Thyroid gland (tissue), 4 donors: ENCODE results near the gene KIRREL1.

Experiments
- CTCF ChIP-seq, 6 experiments: fragments of 200-600 bp in 3 of 6; fragments of 450-650 bp in 3 of 6; sonication (generic) in 3 of 6; IDR thresholded peaks; one replicate each; pipeline ENCODE4 v1.5.1; 2016 to 2019; ENCODE audit warnings: antibody characterized with exemption in 6 of 6, mild to moderate bottlenecking in 2 of 6, inconsistent platforms in 1 of 6, moderate library complexity in 1 of 6
- POLR2A ChIP-seq, 2 donors: fragments of 450-650 bp; IDR thresholded peaks; one replicate each; pipeline ENCODE4 v1.6.1; 2017; ENCODE audit warnings: antibody characterized with exemption in 2 of 2, mild to moderate bottlenecking in 2 of 2, moderate library complexity in 1 of 2

DNA sequence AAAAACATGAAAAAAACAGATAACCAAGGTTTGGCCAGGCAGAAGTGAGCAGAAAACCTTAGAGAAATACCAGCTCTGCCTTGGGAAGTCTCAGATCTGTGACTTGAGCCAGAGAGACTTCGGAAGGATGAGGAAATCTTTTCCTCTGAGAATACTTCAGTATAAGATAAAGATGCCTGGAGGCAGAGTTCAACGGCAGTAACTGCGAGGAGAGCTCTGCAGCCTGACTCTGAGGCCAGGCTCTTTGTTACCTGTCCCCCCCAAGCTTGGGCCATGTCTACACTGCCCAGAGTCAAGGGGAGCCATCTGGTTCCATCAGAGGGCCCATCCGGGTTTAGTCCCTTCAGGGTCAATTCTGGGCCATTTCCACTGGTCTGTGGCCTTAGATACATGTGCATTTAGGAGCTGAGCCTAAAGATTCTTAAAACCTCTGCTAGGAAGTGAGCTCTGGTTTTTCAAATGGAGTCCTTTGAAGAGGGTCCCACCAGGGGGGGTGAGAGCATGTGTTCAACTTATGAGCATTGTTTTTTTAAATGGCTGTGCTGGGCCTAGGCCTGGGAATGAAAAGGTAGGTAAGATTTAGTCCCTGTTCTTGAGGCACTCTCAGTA, 8.7 kb downstream of the KIRREL1 start:
- TF ChIP-seq CTCF (IDR thresholded peaks at IDR 0.05) (no peak), POLR2A (IDR thresholded peaks at IDR 0.05) (no peak)
